CD8-positive, alpha-beta memory T cell (primary cell): ENCODE results near the gene NUDT4B. TPM values are rescaled to one million over a fixed set of nuclear protein-coding genes. Genes with fewer than 3 reads are reported as not detected.

ENCODE experiments used
- polyA plus RNA-seq: library from polyadenylated mRNA; unstranded; fragments of 300-500 nt; fragmentation: Illumina TruSeq; gene quantifications from one replicate; pipeline ENCODE4 v1.2.3, GENCODE V29; 2021
- total RNA-seq, 2 experiments: library from RNA; stranded (reverse); gene quantifications; one replicate each; pipeline ENCODE4 v1.2.3, GENCODE V29; 2021

The NUDT4B gene
- total and polyA plus RNA-seq, 3 experiments from 2014 or later: 0.69 to 2.9 TPM; not detected in 1

Other genes starting within 250 kb of the NUDT4B start
- 10 to 100 TPM; 11.2 to 11.6 TPM for gene NBPF14, start 152.8 kb upstream of the NUDT4B start, total RNA-seq
- gene NBPF14, start 152.8 kb upstream of the NUDT4B start, polyA plus RNA-seq: 5.6 TPM
- gene PDE4DIP, start 95.7 kb downstream of the NUDT4B start, total RNA-seq: 10 to 100 TPM; 29.1 to 30.4 TPM
- gene PDE4DIP, start 95.7 kb downstream of the NUDT4B start, polyA plus RNA-seq: 18.1 TPM